ENCODE measurements around the gene RAD51D. TPM values are rescaled to one million over a fixed set of nuclear protein-coding genes. Genes with fewer than 3 reads are reported as not detected.
A peak's percentile ranks its signal among the peaks of the same experiment; 100 is the strongest.

The RAD51D gene
- total RNA-seq, 2 donors from 2014 or later: 30.4 TPM

DNA sequence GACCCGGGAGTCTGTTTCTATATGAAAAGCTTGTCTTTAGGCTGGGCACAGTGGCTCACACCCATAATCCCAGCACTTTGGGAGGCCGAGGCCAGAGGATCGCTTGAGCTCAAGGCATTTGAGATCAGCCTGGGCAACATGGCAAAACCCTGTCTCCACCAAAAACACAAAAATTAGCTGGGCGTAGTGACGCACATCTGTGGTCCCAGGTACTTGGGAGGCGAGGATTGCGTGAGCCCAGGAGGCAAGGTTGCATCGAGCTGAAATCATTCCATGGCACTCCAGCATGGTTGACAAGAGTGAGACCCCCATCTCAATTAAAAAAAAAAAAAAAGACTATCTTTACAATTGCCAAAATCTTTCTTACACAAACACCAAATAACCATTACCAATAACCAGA lies 33.5 kb downstream of the RAD51D start:
- Mint-ChIP-seq H3K27ac (no peak overlapping the region), H3K9me3 (no peaks in the 10 kb centered on the region), H3K36me3 (peaks cover 0 to 5% of the 10 kb centered on the region in 2 donors)
- DNase-seq (ENCODE audit: low spot score in 2 of 2): no peak
- ATAC-seq: no peak

DNA sequence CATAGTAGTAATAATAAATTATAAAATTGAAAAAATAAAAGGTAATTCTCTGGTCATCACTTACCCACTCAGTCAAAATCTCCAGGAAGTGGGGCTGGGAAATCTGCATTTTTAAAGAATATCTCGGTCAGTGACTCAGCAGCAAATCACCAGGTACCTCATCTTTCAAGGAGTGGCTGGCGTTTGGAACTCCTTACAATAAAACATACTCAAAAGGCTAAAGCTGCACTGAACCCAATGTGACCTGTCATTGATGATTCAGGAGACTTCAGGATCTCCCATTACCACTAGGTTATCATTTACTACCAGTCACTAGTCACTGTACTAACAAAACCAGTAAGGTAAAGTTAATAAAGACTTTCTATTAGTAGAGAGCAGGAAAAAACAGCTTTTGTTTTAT lies 34.7 kb downstream of the RAD51D start:
- ATAC-seq (no peak), DNase-seq (ENCODE audit: low spot score in 2 of 2) (no peak)
- H3K36me3 Mint-ChIP-seq: peaks cover 0 to 5% of the 10 kb centered on the region in 2 donors
- peak overlapping the region in 1 of 2 donors; percentile 39 for H3K27ac Mint-ChIP-seq
- H3K9me3 Mint-ChIP-seq: no peaks in the 10 kb centered on the region

DNA sequence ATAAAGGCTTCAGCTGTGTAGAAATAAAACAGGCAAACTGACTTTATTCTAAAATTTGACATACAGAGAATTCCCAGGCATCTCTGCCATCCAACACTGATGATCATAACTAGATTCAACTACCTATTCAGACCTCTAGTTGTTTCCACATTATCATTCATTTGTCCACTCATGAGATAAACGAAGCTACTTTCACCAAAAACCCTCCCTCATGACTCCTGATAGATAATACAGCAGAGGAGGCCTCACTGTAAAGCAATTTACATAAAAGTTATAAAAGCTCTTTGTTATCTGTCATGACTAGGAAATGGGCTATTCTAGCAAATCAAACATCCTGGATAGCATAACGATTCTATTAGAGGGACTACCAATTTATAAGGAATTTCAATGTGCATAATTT lies 36.6 kb downstream of the RAD51D start:
- ATAC-seq (no peak), DNase-seq (ENCODE audit: low spot score in 2 of 2) (no peak)
- peaks cover 0 to 5% of the 10 kb centered on the region in 2 donors for H3K36me3 Mint-ChIP-seq
- no peak overlapping the region for H3K27ac Mint-ChIP-seq
- no peaks in the 10 kb centered on the region for H3K9me3 Mint-ChIP-seq

DNA sequence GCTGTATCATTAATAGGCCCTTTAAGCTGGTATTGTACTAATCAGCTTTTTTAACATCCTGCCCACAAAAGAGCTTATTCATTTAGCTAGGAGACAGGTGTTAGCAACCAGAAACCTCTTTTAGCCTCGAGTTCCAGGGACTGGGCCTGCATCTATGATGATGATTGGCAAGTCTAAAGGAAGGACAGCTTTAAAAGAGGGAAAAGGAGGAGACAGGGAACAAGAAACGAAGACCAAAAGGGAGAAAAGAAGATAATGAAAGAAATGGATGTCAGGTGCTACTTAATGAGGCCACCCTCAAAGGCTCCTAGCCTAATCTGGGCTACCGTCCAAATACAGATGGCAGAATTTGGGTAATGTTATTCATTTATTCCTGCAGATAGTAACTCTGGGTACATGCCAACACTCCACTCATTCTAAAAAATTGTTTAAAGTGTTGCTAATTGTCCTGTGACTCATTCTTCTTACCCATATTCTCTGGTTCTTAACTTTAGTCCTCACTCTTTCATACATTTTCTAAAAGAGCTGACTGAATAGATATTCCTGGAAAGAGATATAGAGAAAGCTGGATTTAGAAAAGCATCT lies 37.5 kb downstream of the RAD51D start:
- DNase-seq (ENCODE audit: low spot score in 2 of 2) (no peak), ATAC-seq (peak; percentile 63 to 65)
- Mint-ChIP-seq H3K27ac (no peak overlapping the region), H3K36me3 (peaks cover 0 to 8% of the 10 kb centered on the region in 2 donors), H3K9me3 (no peaks in the 10 kb centered on the region)

DNA sequence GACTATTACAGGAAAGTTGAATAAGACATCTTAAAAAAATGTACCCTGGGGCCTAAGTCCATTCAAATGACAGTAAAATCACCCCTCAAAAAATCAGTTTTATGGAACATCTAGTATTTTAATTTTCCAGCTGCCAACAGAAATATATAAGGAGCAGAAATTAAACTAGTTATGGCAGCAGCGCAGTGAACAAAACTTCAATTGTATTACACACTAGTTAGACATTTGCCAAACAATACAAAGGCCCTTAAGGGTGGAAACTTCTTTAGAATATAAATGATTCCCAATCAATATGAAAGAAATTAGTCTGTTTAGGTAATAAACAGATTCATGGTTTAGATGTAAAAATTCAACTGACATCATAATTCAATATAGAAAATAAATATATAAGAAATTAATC lies 38.0 kb downstream of the RAD51D start:
- DNase-seq (ENCODE audit: low spot score in 2 of 2) (no peak), ATAC-seq (no peak)
- H3K36me3 Mint-ChIP-seq: peaks cover 0 to 8% of the 10 kb centered on the region in 2 donors
- H3K9me3 Mint-ChIP-seq: no peaks in the 10 kb centered on the region
- H3K27ac Mint-ChIP-seq: no peak overlapping the region

DNA sequence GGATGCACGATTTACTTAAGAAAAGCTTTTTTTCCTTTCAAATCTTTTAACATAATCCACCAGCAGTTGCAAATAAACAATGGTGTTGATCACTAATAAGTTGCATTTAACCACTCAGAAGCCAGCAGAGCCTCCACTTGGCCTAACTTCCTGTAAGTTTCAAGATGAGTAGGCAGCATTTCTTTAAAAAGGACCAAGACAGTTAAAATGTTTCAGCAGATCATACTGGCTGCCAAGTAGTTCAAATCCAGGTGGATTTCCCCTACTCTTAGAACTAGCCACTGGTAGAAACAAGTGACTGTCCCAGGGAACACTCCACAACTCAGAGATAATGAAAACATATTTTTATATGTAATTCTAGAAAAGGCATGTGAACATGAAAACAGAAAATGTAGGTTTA lies 39.1 kb downstream of the RAD51D start:
- ATAC-seq (peak; percentile 69 to 74), DNase-seq (ENCODE audit: low spot score in 2 of 2) (no peak)
- Mint-ChIP-seq H3K36me3 (peaks cover 0 to 8% of the 10 kb centered on the region in 2 donors), H3K9me3 (no peaks in the 10 kb centered on the region), H3K27ac (peak overlapping the region in 1 of 2 donors; percentile 75)

DNA sequence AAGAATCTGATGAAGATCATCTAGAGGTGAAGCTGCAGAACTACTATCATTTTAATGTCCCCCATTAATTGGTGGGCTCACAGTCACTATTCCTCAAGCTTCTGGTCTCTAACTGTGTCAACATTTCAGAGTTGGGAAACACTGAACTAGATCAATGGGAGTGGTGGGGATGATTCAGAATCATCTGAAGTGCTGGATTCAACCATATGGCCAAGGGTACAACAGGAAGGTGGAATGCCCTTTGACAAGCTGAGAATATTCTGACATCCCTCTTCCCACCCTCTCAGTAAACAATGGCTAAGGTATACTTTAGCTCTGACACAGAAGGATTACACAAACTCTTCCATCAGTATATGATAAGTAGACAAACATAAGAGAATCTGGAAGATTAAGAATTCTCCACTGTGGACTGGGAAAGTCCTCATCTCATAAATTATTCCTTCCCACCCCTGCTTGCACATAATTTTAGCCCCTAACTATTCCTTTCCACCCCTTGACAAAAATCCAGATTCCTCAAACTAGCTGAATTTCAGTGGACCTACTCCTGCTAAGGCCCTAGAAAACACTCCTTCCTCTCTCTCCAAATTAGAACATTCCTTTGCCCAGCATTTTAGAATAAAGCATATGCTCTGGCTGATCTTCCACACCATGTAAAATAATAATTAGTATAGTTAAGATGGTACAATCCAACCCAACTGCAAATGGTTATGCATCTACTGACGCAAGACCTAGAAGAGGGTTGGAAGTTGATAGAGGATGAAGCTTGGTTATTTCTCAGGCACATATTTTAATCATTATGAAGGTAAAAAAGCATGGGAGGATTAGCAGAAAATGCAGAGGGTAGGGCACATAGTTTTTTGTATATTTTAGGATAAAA lies 39.9 kb downstream of the RAD51D start:
- no peak for DNase-seq (ENCODE audit: low spot score in 2 of 2)
- peak overlapping the region in 1 of 2 donors; percentile 16 for H3K27ac Mint-ChIP-seq
- no peak for ATAC-seq
- H3K36me3 Mint-ChIP-seq: peaks cover 0 to 8% of the 10 kb centered on the region in 2 donors
- H3K9me3 Mint-ChIP-seq: no peaks in the 10 kb centered on the region

DNA sequence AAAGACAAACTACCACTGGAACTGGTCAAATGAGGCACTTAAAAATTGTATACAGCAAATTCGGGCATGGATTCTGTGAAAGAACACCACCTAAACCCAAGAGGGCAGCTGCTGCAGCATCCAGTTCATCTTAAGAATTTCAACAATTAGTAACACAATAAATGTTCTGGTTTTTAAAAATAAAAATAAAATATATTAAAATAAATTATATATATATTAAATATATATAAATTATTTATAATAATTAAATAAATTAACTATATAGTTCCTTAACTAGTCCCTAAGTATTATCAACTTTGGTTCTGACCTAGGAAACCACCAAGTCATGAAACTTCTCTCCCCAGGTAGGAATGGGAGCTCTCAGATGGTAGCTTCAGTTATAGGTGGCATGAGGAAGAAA lies 42.8 kb downstream of the RAD51D start:
- H3K27ac Mint-ChIP-seq: no peak overlapping the region
- H3K9me3 Mint-ChIP-seq: no peaks in the 10 kb centered on the region
- ATAC-seq (no peak), DNase-seq (ENCODE audit: low spot score in 2 of 2) (no peak)
- H3K36me3 Mint-ChIP-seq: peaks cover 0 to 8% of the 10 kb centered on the region in 2 donors

DNA sequence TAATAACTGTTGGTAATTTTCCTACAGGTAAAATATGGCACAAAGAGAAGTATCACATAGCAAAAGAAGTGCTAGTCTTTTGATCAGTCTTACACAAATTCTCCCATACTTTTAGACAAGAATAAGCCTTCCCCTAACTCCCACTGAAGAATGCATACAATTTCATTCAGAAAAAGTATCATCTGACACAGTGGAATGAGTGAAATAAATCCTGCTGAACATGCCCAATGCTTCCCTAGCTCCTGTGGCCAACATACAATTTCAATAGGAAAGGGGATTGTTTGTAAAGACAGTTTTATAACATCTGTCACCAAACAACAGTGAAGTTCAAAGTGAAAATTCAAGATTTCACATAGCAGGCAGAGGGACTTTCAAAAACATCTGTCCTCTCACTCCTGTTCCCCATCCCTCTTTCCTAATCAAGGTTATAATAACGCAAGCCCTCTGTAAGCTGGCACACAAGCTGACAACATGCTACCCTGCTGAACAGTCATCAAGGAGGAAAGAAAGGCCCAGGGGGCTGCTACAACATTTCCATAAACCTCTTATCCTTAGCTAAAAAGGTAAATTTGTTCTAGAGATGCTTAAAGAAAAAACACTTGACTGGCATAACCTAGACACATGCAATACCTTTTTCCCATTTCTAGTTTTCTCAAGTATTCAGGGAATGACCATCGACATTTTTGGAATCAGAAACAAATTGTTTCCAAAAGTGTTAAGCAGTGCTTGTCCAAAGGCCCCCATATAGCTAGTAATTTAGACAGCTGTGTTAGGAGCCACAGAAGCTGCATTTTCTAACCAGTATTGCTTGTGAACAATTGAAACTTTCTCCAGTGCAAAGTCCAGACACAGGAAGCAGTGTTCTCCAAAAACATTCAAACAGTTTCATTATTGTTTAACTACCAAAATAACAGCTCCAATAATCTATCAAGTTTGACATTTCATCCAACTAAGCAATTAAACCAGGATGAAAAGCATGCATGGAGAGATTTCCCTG lies 44.7 kb downstream of the RAD51D start:
- H3K27ac Mint-ChIP-seq: peak overlapping the region; percentile 83 to 96
- peaks cover 0 to 13% of the 10 kb centered on the region in 2 donors for H3K36me3 Mint-ChIP-seq
- ATAC-seq: no peak
- DNase-seq (ENCODE audit: low spot score in 2 of 2): no peak
- no peaks in the 10 kb centered on the region for H3K9me3 Mint-ChIP-seq

DNA sequence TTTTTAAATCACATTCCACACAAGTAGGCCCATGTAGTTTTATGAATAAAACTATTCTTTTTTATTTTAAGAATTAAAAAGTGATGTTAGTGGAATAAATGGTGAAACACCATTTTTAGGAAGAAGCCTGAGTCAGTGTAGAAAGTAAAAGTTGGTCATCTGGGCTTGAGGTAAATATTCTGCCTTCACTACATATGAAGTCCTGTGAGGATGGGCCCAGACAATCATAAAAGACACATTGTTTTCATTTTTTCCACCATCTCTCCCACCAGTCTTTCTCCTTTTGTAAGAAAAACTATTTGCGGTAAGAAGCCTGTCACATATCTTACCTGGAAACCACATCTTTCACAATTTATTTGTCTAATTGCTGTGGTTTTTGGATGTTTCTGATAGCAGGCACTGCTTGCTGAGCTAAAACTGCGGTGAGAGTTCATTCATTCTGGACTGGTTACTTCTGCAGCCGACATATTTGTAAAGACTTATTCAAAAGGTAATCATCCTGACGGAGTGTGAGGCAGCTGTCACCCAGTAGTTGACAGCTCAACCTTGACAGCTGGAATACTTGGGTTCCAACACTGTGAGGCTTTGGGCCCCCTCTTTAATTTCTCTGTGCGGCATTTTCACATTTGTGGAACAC lies 45.6 kb downstream of the RAD51D start:
- DNase-seq (ENCODE audit: low spot score in 2 of 2): no peak
- Mint-ChIP-seq H3K36me3 (peaks cover 0 to 13% of the 10 kb centered on the region in 2 donors), H3K9me3 (no peaks in the 10 kb centered on the region), H3K27ac (peak overlapping the region; percentile 83 to 96)
- ATAC-seq: peak; percentile 69 to 71

DNA sequence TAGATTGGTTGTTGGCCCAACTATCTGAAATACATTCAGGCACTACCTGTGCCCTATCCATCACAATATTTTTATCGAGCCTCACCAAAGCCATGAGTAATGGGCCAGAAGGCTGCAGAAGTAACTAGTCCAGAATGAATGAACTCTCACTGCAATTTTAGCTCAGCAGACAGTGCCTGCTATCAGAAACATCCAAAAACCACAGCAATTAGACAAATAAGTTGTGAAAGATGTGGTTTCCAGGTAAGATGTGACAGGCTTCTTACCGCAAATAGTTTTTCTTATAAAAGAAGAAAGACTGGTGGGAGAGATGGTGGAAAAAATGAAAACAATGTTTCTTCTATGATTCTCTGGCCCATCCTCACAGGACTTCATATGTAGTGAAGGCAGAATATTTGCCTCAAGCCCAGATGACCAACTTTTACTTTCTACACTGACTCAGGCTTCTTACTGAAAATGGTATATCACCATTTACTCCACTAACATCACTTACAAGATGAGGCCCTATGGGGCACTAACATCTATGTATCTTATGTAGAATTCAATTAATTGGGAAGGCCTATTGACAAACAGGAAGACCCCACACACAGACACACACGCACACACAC lies 46.4 kb downstream of the RAD51D start:
- H3K9me3 Mint-ChIP-seq: no peaks in the 10 kb centered on the region
- ATAC-seq (peak; percentile 76 to 80), DNase-seq (ENCODE audit: low spot score in 2 of 2) (no peak)
- peak overlapping the region; percentile 83 to 96 for H3K27ac Mint-ChIP-seq
- H3K36me3 Mint-ChIP-seq: peaks cover 0 to 13% of the 10 kb centered on the region in 2 donors

DNA sequence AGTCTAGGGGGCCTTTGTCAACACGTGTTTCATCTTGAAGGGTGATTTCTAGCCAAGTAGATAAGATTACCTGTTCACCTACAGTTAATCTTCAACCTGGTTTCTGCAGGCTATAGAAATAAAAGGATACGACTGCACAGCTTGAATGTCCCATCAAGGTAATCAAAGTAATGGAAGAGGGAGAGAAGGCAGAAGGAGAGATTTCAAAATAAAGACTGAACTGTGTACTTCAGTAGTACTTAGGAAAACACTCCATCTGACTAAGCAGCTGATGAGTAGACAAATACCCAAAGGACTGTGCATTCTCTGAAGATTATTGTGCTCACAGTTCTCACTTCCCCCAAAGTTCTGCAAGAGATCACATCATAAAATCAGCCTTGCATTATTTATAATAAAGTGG lies 50.3 kb downstream of the RAD51D start:
- no peaks in the 10 kb centered on the region for H3K9me3 Mint-ChIP-seq
- no peak overlapping the region for H3K27ac Mint-ChIP-seq
- peaks cover 0 to 6% of the 10 kb centered on the region in 2 donors for H3K36me3 Mint-ChIP-seq
- DNase-seq (ENCODE audit: low spot score in 2 of 2) (no peak), ATAC-seq (no peak)

DNA sequence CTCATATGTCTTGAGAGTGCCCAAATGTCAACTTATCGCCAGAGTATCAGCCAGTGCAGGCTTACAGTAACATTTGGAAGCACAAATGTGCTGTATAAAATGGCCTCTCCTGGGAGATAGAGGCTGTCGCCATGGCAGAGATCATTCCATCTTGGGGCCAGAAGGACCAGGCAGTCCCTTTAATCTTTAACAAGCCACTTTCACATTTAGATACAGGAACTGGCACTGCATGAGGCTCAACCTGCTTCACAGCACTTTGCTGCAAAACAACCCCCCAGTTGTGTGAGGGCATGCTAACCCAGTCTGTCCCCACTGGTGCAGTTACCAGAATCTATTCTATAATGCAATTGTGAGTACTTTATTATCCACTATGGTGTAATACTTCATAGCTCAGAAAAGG lies 51.4 kb downstream of the RAD51D start:
- DNase-seq (ENCODE audit: low spot score in 2 of 2): no peak
- H3K36me3 Mint-ChIP-seq: peaks cover 0 to 6% of the 10 kb centered on the region in 2 donors

DNA sequence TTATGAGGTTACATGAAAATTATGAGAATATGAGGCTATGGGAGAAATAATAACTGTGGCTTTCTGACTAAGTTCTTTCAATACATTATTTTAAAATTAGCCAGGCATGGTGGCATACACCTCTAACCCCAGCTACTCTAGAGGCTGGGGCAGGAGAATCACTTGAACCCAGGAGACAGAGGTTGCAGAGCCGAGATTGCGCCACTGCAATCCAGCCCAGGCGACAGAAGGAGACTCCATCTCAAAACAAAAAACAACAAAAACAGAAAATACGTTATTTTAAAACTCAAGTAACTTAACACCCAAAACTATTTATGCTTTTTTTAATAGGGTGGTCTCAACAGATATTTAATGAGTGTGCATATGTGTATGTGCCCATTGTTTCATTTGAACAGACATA lies 53.8 kb downstream of the RAD51D start:
- DNase-seq (ENCODE audit: low spot score in 2 of 2): no peak
- no peak for ATAC-seq
- no peak overlapping the region for H3K27ac Mint-ChIP-seq
- peaks cover 9 to 19% of the 10 kb centered on the region in 2 donors for H3K36me3 Mint-ChIP-seq
- no peaks in the 10 kb centered on the region for H3K9me3 Mint-ChIP-seq

More for the DNA sequence above, 51.4 kb downstream of the RAD51D start:
- H3K27ac Mint-ChIP-seq: no peak overlapping the region
- no peak for ATAC-seq
- no peaks in the 10 kb centered on the region for H3K9me3 Mint-ChIP-seq

DNA sequence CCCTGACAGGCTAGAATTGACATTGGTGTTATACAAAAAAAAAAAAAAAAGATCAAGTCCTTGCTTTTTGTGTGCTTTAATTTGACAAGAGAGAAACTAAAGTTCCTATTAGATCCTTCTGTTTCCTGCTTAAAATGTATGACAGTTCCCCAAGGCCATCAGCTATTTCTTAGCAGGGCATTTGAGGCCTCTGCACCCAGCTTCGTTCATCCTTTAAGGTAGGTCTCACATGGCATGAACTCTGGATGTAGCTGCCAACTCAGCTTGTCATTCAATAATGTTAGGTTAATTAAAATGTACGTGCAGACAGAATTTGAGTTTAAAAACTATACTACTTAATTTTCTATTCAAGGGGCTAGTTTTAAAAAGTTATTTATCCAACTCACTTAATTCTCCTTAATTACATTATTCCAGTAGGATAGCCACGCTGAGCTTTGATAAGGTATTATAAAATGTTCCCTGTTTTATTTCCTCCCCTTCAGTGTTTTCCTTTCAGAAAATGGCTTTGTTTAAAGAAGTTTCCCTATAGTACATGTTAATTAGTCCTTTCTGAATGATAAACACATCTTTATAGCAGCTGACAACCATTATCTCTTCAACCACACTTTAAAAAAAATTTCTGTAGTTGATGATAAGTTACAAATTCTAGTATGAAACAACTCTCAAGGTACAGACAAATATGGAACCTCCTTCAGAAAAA lies 55.0 kb downstream of the RAD51D start:
- DNase-seq (ENCODE audit: low spot score in 2 of 2) (no peak), ATAC-seq (no peak)
- H3K27ac Mint-ChIP-seq: peak overlapping the region; percentile 62 to 69
- H3K9me3 Mint-ChIP-seq: no peaks in the 10 kb centered on the region
- H3K36me3 Mint-ChIP-seq: peaks cover 16 to 24% of the 10 kb centered on the region in 2 donors
